HCT116 (cell line): ENCODE data around the gene TIPARP. TPM values are rescaled to one million over a fixed set of nuclear protein-coding genes. Genes with fewer than 3 reads are reported as not detected.

Experiments used
- ATAC-seq: fragments of 200-7000 bp; cut with Tn5 transposase; 2 replicates; pipeline ENCODE4 v1.9.1; 2020; ENCODE audit warnings: mild to moderate bottlenecking, moderate library complexity
- BruUV-seq: library from RNA; stranded (reverse); fragments of 400-500 nt; replicated peaks from 2 replicates; lab custom pipeline; 2021; lab: Mats Ljungman, UMichigan
- CTCF ChIA-PET: fragments of 300-600 bp; sonication (Branson Sonifier 250); formaldehyde crosslinking; loops from one replicate; lab custom pipeline; 2021; ENCODE audit warnings: antibody characterized with exemption; lab: Charles Lee
- POLR2A ChIA-PET: fragments of 300-600, 350-600 bp; sonication (Branson Sonifier 250); formaldehyde crosslinking; loops from one replicate; lab custom pipeline; 2021; ENCODE audit warnings: antibody characterized with exemption; lab: Charles Lee
- RAD21 ChIA-PET, 2 experiments: fragments of 300-600 bp; sonication (Branson Sonifier 250); formaldehyde crosslinking; loops; one replicate each; lab custom pipeline; 2023; ENCODE audit warnings: low total read pairs in 2 of 2; ENCODE audit not compliant: uncharacterized antibody in 2 of 2, unreplicated experiment in 2 of 2, low non-redundant PET in 1 of 2; lab: Charles Lee
- DNase-seq: peaks from one replicate; pipeline ENCODE4 v3.0.0-alpha.2; 2010; ENCODE audit warnings: low read depth, low spot score
- H2AFZ ChIP-seq: fragments of 200-600 bp; shearing (Covaris generic), sonication (generic); 2 replicates; pipeline ENCODE4 v1.6.1; 2017; ENCODE audit warnings: low read depth, mixed run types, mixed read lengths, antibody characterized with exemption, low read length; ENCODE audit not compliant: poor library complexity, severe bottlenecking
- H3K27ac ChIP-seq: 2 replicates; pipeline ENCODE4 v1.5.1; 2012; ENCODE audit warnings: low read depth, low read length
- H3K27me3 ChIP-seq: fragments of 200-600 bp; sonication (generic); 2 replicates; pipeline ENCODE4 v1.6.1; 2016; ENCODE audit warnings: mixed run types, low read length, mixed read lengths; ENCODE audit not compliant: insufficient read depth
- H3K36me3 ChIP-seq, 2 experiments: fragments of 200-500 bp in 1 of 2; fragments of 200-600 bp in 1 of 2; sonication (Bioruptor generic) in 1 of 2; sonication (generic) in 1 of 2; 2 replicates each; pipeline versions ENCODE4 v1.5.1 to v1.6.1; 2014 to 2016; ENCODE audit warnings: low read length in 2 of 2, inconsistent platforms in 1 of 2, mixed read lengths in 1 of 2, mixed run types in 1 of 2; ENCODE audit not compliant: insufficient read depth in 2 of 2, control insufficient read depth in 1 of 2
- H3K4me1 ChIP-seq, 2 experiments: fragments of 200-600 bp in 1 of 2; sonication (generic) in 1 of 2; 2 replicates each; pipeline versions ENCODE4 v1.5.1 to v1.6.1; 2012 to 2017; ENCODE audit warnings: low read length in 2 of 2, inconsistent platforms in 1 of 2, mild to moderate bottlenecking in 1 of 2, mixed read lengths in 1 of 2, mixed run types in 1 of 2, moderate library complexity in 1 of 2; ENCODE audit not compliant: insufficient read depth in 2 of 2, control insufficient read depth in 1 of 2
- H3K4me2 ChIP-seq: fragments of 200-600 bp; sonication (generic); 2 replicates; pipeline ENCODE4 v1.6.1; 2017; ENCODE audit warnings: mixed run types, low read length, mixed read lengths
- H3K4me3 ChIP-seq, 2 experiments: fragments of 200-600 bp in 1 of 2; sonication (generic) in 1 of 2; replicated peaks in 1 of 2; 2 replicates each; pipeline ENCODE4 v1.5.1; 2011 to 2016; ENCODE audit warnings: low read length in 2 of 2, control low read depth in 1 of 2, low read depth in 1 of 2, mild to moderate bottlenecking in 1 of 2, mixed read lengths in 1 of 2, mixed run types in 1 of 2
- H3K79me2 ChIP-seq: fragments of 200-600 bp; sonication (generic); 2 replicates; pipeline ENCODE4 v1.6.1; 2017; ENCODE audit warnings: mild to moderate bottlenecking, mixed run types, low read length, moderate library complexity, mixed read lengths; ENCODE audit not compliant: insufficient read depth
- H3K9ac ChIP-seq: fragments of 200-600 bp; sonication (generic); 2 replicates; pipeline ENCODE4 v1.6.1; 2016; ENCODE audit warnings: low read length, mixed read lengths
- H3K9me2 ChIP-seq: fragments of 200-600 bp; sonication (generic), shearing (Covaris generic); 2 replicates; pipeline ENCODE4 v1.6.1; 2017; ENCODE audit warnings: mixed run types, mild to moderate bottlenecking, moderate library complexity; ENCODE audit not compliant: insufficient read depth
- H3K9me3 ChIP-seq, 2 experiments: fragments of 200-500 bp in 1 of 2; fragments of 200-600 bp in 1 of 2; sonication (Bioruptor generic) in 1 of 2; sonication (generic) in 1 of 2; 2 replicates each; pipeline ENCODE4 v1.6.1; 2014 to 2017; ENCODE audit warnings: low read length in 2 of 2, mixed read lengths in 2 of 2, inconsistent platforms in 1 of 2, low read depth in 1 of 2, mild to moderate bottlenecking in 1 of 2, mixed run types in 1 of 2, moderate library complexity in 1 of 2; ENCODE audit not compliant: control insufficient read depth in 1 of 2, insufficient read depth in 1 of 2
- H4K20me1 ChIP-seq: fragments of 200-600 bp; sonication (generic), shearing (Covaris generic); 2 replicates; pipeline ENCODE4 v1.6.1; 2017; ENCODE audit warnings: mixed run types, mild to moderate bottlenecking, moderate library complexity; ENCODE audit not compliant: insufficient read depth
- EZH2 ChIP-seq: fragments of 200-600 bp; sonication (generic); IDR thresholded peaks from 2 replicates; pipeline ENCODE4 v1.6.1; 2017; ENCODE audit warnings: antibody characterized with exemption, mixed run types
- EZH2phosphoT487 ChIP-seq: fragments of 200-600 bp; IDR thresholded peaks from 2 replicates; pipeline ENCODE4 v1.6.1; 2018; ENCODE audit warnings: antibody characterized with exemption, borderline replicate concordance
- SP1 ChIP-seq: IDR thresholded peaks from 2 replicates; pipeline ENCODE4 v1.6.1; 2012; ENCODE audit warnings: low read depth
- SRF ChIP-seq: IDR thresholded peaks from 2 replicates; pipeline ENCODE4 v1.6.1; 2012; ENCODE audit warnings: low read depth
- intact Hi-C: fragments of 100-400 bp; cut with micrococcal nuclease; formaldehyde crosslinking; loops from 2 replicates; pipeline ENCODE4 v1.10.0; 2022
- total RNA-seq: library from RNA; stranded (reverse); gene quantifications from one replicate; pipeline ENCODE4 v1.2.1, GENCODE V29; 2021; ENCODE audit not compliant: unreplicated experiment
- TF ChIP-seq, protein P1 (sequence below): IDR thresholded peaks from 2 replicates; pipeline ENCODE4 v1.6.1; 2012

The TIPARP gene
- total RNA-seq, 1 experiment from 2014 or later = 51.3 TPM

DNA sequence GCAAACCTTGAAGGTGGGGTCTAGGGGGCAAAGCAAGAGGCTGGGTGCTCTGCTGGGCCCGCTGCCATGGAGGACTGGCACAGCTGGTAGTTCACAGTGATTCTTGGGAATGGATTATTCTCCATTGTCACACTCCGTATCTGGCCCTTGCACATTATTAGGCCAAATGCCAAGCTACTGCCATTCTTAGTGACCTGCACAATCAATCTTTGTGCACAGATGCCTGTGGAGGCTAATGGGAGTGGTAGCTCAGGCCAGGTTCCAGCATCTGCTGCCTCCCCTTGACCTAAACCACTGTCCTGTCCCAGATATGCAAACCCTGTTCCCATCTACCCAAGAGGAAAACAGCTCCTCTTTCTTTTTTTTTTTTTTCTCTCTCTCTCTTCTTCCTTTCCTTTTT is 67.5 kb downstream of the TIPARP start:
- H3K27ac ChIP-seq = no peak overlapping the region
- H3K9ac ChIP-seq = no peak overlapping the region
- H4K20me1 ChIP-seq = no peaks in the 10 kb centered on the region
- no peak overlapping the region for H3K4me2 ChIP-seq
- H3K4me3 ChIP-seq = no peak overlapping the region
- no peaks in the 10 kb centered on the region for H3K9me2 ChIP-seq
- POLR2A ChIA-PET = no interaction called here
- BruUV-seq = no TSS peak
- CTCF ChIA-PET = no interaction called here
- ATAC-seq = no peak
- TF ChIP-seq, protein P1, sequence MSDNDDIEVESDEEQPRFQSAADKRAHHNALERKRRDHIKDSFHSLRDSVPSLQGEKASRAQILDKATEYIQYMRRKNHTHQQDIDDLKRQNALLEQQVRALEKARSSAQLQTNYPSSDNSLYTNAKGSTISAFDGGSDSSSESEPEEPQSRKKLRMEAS = no peak
- no peak for TF ChIP-seq SRF
- no peak for TF ChIP-seq SP1
- TF ChIP-seq, all 23 proteins: peak for 0
- Histone ChIP-seq H3K4me1 (no peaks in the 10 kb centered on the region), H3K9me3 (peaks cover 0 to 6% of the 10 kb centered on the region in 2 experiments; a peak in 1 of 4 replicates), H3K79me2 (no peaks in the 10 kb centered on the region), H2AFZ (no peak overlapping the region), H3K36me3 (no peaks in the 10 kb centered on the region), H3K27me3 (no peaks in the 10 kb centered on the region)
- RAD21 ChIA-PET = interaction anchor here in 1 of 2 experiments (0.6 kb wide), 1 partner anchor 119 kb away, joined by 3 read pairs; no protein-coding TSS in a partner anchor
- no peak for DNase-seq
- intact Hi-C loops = no loop called here

DNA sequence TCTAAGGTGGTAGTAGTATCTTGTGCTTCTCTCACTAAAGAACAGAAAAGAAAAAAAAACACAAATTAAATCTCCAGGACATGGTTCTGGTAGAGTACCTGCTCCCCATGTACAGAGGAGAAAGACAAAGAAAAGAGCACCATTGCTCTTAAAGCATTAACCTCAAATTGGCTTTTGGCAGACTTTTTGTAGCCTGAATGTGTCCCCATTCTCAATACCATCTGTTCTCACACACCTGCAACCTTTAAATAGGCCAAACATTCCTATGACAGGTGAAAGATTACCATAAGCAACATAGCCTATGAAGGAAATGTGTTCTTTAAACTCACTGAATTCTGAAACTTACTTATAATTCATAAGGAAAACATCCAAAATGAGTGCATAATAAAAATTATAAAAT is 68.0 kb downstream of the TIPARP start:
- ChIA-PET POLR2A (no interaction called here), RAD21 (no interaction called here), CTCF (no interaction called here)
- Histone ChIP-seq H3K36me3 (no peaks in the 10 kb centered on the region), H2AFZ (no peak overlapping the region), H3K27ac (no peak overlapping the region), H3K9me3 (peaks cover 0 to 10% of the 10 kb centered on the region in 2 experiments; a peak in 1 of 4 replicates), H3K27me3 (no peaks in the 10 kb centered on the region), H3K9me2 (no peaks in the 10 kb centered on the region), H3K9ac (no peak overlapping the region), H4K20me1 (no peaks in the 10 kb centered on the region), H3K4me3 (no peak overlapping the region), H3K4me1 (no peaks in the 10 kb centered on the region)
- intact Hi-C loops = no loop called here
- DNase-seq (no peak), ATAC-seq (no peak)
- no peak for TF ChIP-seq EZH2phosphoT487
- no peak for TF ChIP-seq EZH2
- TF ChIP-seq, all 23 proteins: peak for 0
- H3K79me2 ChIP-seq = no peaks in the 10 kb centered on the region
- no peak overlapping the region for H3K4me2 ChIP-seq
- BruUV-seq = no TSS peak
